DND-41 (cell line): ENCODE results near the gene CENPE.

ENCODE experiments used
- ATAC-seq: fragments of 200-7000 bp; cut with Tn5 transposase; 3 replicates; pipeline ENCODE4 v1.9.1; 2021; ENCODE audit warnings: low read depth; ENCODE audit not compliant: insufficient read depth
- DNase-seq: peaks from one replicate; pipeline ENCODE4 v3.0.0-alpha.2; 2020
- H2AFZ ChIP-seq: 2 replicates; pipeline ENCODE4 v1.6.0; 2012; ENCODE audit warnings: low read depth, low read length
- H3K27ac ChIP-seq: 2 replicates; pipeline ENCODE4 v1.5.1; 2012; ENCODE audit warnings: low read length, inconsistent platforms
- H3K27me3 ChIP-seq: fragments of 200-600 bp; sonication (generic); 2 replicates; pipeline ENCODE4 v1.6.0; 2012; ENCODE audit warnings: low read length, mild to moderate bottlenecking, inconsistent platforms; ENCODE audit not compliant: insufficient read depth, poor library complexity
- H3K36me3 ChIP-seq: 2 replicates; pipeline ENCODE4 v1.5.1; 2012; ENCODE audit warnings: low read length, inconsistent platforms; ENCODE audit not compliant: insufficient read depth
- H3K4me1 ChIP-seq: 2 replicates; pipeline ENCODE4 v1.5.1; 2012; ENCODE audit warnings: mild to moderate bottlenecking, low read length; ENCODE audit not compliant: insufficient read depth
- H3K4me2 ChIP-seq: 2 replicates; pipeline ENCODE4 v1.6.0; 2012; ENCODE audit warnings: mild to moderate bottlenecking, moderate library complexity, low read length, inconsistent platforms; ENCODE audit not compliant: insufficient read depth
- H3K4me3 ChIP-seq, 2 experiments: fragments of 200-600 bp in 1 of 2; shearing (Covaris generic) in 1 of 2; 2 replicates each; pipeline ENCODE4 v1.5.1; 2012 to 2016; ENCODE audit warnings: inconsistent platforms in 2 of 2, low read length in 2 of 2, mild to moderate bottlenecking in 2 of 2, low read depth in 1 of 2, moderate library complexity in 1 of 2
- H3K79me2 ChIP-seq: 2 replicates; pipeline ENCODE4 v1.6.0; 2012; ENCODE audit warnings: low read length, inconsistent platforms; ENCODE audit not compliant: insufficient read depth
- H3K9ac ChIP-seq: 2 replicates; pipeline ENCODE4 v1.6.0; 2012; ENCODE audit warnings: low read depth, mild to moderate bottlenecking, inconsistent platforms, low read length, moderate library complexity
- H3K9me3 ChIP-seq: 2 replicates; pipeline ENCODE4 v1.5.1; 2012; ENCODE audit warnings: low read length, moderate library complexity, mild to moderate bottlenecking, inconsistent platforms; ENCODE audit not compliant: insufficient read depth, severe bottlenecking
- H4K20me1 ChIP-seq: 2 replicates; pipeline ENCODE4 v1.6.0; 2012; ENCODE audit warnings: low read length; ENCODE audit not compliant: insufficient read depth
- CTCF ChIP-seq: IDR thresholded peaks from 2 replicates; pipeline ENCODE4 v1.5.1; 2012; ENCODE audit warnings: borderline replicate concordance, low read length, moderate library complexity, mild to moderate bottlenecking; ENCODE audit not compliant: poor library complexity, severe bottlenecking; ENCODE audit errors: extremely low read depth
- EZH2 ChIP-seq: IDR thresholded peaks from 3 replicates; pipeline ENCODE4 v1.6.1; 2012; ENCODE audit warnings: borderline replicate concordance, low read depth, mild to moderate bottlenecking, moderate library complexity, low read length, inconsistent platforms; ENCODE audit not compliant: severe bottlenecking

Gene CENPE

DNA sequence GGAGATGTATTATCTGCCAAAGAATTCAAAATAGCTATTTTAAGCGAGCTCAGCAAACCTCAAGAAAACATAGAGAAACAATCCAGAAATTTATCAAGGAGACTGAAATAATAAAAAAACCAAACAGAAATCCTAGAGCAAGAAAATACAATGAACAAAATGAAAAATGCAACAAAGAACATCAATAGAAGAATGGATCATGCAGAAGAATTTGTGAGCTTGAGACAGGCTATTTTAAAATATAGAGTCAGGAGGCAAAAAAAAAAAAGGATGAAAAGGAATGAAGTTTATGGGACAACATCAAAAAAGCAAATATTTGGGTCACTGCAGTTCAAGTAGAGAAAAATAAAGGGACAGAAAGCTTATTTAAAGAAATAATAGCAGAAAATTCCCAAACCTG, 29.1 kb downstream of the CENPE start:
- H4K20me1 ChIP-seq, result no peaks in the 10 kb centered on the region
- H3K36me3 ChIP-seq, result peaks cover 74% of the 10 kb centered on the region
- H3K4me1 ChIP-seq, result no peaks in the 10 kb centered on the region
- no peak for TF ChIP-seq CTCF
- TF ChIP-seq EZH2, result no peak
- H3K9ac ChIP-seq, result no peak overlapping the region
- H3K79me2 ChIP-seq, result 0 out of 2 replicates have a peak, but pooled peaks cover 8% of the 10 kb centered on the region
- no peak overlapping the region for H3K4me2 ChIP-seq
- DNase-seq (no peak), ATAC-seq (no peak)
- H2AFZ ChIP-seq, result no peak overlapping the region
- no peak overlapping the region for H3K27ac ChIP-seq
- no peaks in the 10 kb centered on the region for H3K9me3 ChIP-seq
- no peaks in the 10 kb centered on the region for H3K27me3 ChIP-seq
- H3K4me3 ChIP-seq, result no peak overlapping the region

DNA sequence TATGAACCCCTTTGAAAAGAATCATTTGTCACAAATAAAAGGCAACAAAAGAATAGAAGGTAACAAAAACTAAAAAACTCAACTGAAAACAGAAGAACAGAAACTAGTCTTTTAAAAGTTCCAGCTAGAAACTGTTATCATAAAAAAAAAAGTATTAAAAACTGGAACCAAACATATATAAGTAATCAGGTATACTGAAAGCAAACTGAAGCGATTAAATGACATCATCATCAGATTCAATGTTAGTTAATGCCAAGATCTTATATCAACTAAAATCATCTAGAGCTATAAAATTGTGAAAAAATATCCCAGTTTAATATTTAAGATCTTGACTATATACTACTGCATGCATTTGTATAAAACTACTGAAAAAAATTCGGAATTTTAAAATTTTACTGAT, 36.0 kb downstream of the CENPE start:
- Histone ChIP-seq H3K36me3 (peaks cover 73% of the 10 kb centered on the region), H3K27ac (no peak overlapping the region), H3K4me1 (no peaks in the 10 kb centered on the region), H3K27me3 (no peaks in the 10 kb centered on the region), H3K4me3 (no peak overlapping the region), H3K9me3 (no peaks in the 10 kb centered on the region), H3K79me2 (no peaks in the 10 kb centered on the region), H3K9ac (no peak overlapping the region), H3K4me2 (no peak overlapping the region), H4K20me1 (no peaks in the 10 kb centered on the region), H2AFZ (no peak overlapping the region)
- ATAC-seq (no peak), DNase-seq (no peak)
- TF ChIP-seq EZH2 (no peak), CTCF (no peak)

GRCh38 chr4:103158760-103159159, 39.4 kb downstream of the CENPE start:
- no peak for TF ChIP-seq EZH2
- TF ChIP-seq CTCF, result no peak
- H3K27ac ChIP-seq, result no peak overlapping the region
- H2AFZ ChIP-seq, result no peak overlapping the region
- no peak overlapping the region for H3K4me3 ChIP-seq
- no peak for DNase-seq
- H3K79me2 ChIP-seq, result no peaks in the 10 kb centered on the region
- no peaks in the 10 kb centered on the region for H4K20me1 ChIP-seq
- no peaks in the 10 kb centered on the region for H3K9me3 ChIP-seq
- ATAC-seq, result no peak
- no peaks in the 10 kb centered on the region for H3K4me1 ChIP-seq
- H3K36me3 ChIP-seq, result peaks cover 88% of the 10 kb centered on the region
- H3K9ac ChIP-seq, result no peak overlapping the region
- no peak overlapping the region for H3K4me2 ChIP-seq
- H3K27me3 ChIP-seq, result no peaks in the 10 kb centered on the region

DNA sequence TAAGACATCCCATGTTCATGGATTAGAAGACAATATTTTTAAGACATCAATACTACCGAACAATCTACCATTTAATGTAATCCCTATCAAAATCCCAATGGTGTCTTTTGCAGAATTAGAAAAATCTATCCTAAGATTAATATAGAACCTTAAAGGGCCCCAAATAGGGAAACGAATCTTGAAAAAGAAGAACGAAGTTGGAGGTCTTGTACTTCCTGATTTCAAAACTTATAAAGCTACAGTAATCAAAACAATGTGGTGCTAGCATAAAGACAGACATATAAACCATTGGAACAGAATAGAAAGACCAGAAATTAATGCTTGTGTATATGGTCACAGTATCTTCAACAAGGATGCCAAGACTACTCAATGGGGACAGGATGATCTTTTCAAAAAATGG, 42.0 kb downstream of the CENPE start:
- no peaks in the 10 kb centered on the region for H3K27me3 ChIP-seq
- no peak overlapping the region for H3K4me3 ChIP-seq
- H3K27ac ChIP-seq, result no peak overlapping the region
- DNase-seq (no peak), ATAC-seq (no peak)
- no peaks in the 10 kb centered on the region for H3K9me3 ChIP-seq
- TF ChIP-seq CTCF, result no peak
- TF ChIP-seq EZH2, result no peak
- H3K4me1 ChIP-seq, result no peaks in the 10 kb centered on the region
- no peaks in the 10 kb centered on the region for H3K79me2 ChIP-seq
- peaks cover 83% of the 10 kb centered on the region for H3K36me3 ChIP-seq
- H4K20me1 ChIP-seq, result no peaks in the 10 kb centered on the region
- H3K4me2 ChIP-seq, result no peak overlapping the region
- H2AFZ ChIP-seq, result no peak overlapping the region
- H3K9ac ChIP-seq, result no peak overlapping the region
